ENCODE results near the gene COX6B1. TPM values are rescaled to one million over a fixed set of nuclear protein-coding genes. Genes with fewer than 3 reads are reported as not detected.
"Not testable (repeated sequence)": the region's sequence is repeated elsewhere in the genome, so short reads cannot be mapped to it uniquely, and the experiment has no call there.

COX6B1 gene
- total RNA-seq, 1 experiment from 2014 or later, result 297 TPM

DNA sequence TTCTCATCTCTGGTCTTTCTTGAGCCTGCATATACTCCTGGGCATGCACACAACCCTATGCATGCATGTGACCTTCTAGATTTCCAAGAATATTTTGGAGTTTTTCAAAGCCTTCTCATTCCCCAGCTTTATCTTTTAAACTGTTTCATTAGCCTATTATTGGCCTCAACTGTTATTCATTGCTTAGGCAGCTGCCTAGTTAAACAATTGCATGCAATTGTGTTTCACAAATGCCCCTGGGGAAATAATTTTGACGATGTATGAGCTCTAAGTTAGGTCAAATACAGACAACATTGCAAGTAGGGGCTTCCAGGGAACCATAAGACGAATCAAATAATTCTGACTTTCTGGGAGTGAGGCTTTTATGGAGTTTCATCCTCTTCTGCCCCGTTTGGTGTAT lies 15.9 kb downstream of the COX6B1 start:
- no peak for DNase-seq (ENCODE audit: extremely low read depth, low read depth)

DNA sequence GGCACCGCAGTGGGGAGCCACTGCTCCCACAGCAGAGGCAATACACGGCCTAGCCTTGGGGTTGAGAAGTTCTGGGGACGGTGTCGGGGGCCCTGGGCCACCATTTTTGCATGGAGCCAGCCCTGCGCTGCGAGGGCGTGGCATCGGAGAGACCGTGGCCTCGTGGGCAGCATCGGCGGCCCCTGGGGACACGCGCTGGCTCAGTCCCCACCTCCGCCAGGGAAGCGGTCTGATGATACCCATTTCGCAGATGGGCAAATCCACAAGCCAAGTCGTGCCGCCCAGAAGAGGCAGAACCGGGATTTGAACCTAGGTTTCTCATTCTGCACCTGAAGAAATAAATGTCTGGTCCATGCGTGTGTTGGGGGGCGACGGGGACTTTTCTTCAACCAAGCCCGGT lies 17.0 kb downstream of the COX6B1 start:
- no peak for DNase-seq (ENCODE audit: extremely low read depth, low read depth)

DNA sequence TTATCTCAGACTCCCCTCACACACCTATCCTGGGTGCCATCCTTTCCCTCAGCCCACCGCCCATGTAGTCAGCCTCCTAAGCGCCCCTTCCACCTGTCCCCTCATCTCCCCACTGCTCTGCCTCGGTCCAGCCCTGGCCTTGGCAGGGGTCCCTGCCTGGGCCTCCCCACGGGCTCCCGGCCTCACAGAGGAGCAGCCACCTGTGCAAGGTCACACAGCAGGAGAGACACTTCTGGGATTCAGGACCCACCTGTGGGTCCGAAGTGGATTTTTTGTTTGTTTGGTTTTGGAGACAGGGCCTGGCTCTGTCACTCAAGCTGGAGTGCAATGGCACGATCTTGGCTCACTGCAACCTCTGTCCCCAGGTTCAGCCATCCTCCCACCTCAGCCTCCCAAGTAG lies 17.5 kb downstream of the COX6B1 start:
- DNase-seq (ENCODE audit: extremely low read depth, low read depth), result no peak

DNA sequence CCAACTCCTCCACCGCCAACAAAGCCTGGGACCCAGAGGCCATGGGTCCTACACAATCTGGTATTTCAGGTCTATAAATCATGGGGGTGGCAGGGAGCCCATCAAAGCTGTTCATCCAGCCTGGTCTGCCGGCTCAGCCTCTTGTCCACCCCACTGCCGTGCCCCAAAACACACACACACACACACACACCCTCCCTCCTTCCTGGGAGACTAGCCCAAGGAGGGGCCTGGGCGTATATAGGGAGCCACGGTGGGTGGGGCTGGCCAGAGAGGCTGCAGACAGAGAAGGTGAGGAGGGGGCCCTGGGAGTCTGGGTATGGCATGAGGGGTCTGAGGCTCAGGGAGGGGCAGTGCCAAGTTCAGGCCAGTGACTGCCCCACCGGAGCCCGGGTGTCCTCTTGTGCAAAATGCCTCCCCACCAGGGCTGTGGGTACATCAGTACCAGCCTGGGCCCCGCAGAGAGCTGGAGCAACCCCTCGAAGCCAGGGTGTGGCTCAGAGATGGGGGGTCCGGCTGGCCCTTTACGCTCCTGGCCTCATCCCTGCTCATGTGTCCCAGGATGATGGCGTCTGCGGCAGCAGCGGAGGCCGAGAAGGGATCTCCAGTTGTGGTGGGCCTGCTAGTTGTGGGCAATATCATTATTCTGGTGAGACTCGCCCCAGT lies 18.3 kb downstream of the COX6B1 start, which contains the start of gene UPK1A:
Gene UPK1A, plus strand, starts transcription at position 267 of the 663 bp plus-strand sequence. Its CDS starts 296 bp downstream, at position 563.
- no peak for DNase-seq (ENCODE audit: extremely low read depth, low read depth)

DNA sequence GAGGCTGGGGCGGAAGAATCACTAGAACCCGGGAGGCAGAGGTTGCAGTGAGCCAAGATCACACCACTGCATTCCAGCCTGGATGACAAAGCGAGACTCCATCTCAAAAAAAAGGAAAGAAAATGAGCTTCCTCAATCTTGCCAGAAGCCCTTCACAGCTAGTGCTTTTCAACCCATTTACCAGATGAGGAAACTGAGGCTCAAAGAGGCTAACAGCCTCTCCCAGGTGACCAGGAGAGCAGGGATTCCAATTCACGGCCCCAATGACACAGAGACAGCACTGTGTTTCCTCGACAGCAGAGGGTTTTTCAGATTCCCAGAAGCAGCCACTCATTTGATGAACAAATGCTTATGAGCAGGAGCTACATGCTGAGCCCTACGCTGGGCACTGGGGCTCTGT lies 21.4 kb downstream of the COX6B1 start:
- no peak for DNase-seq (ENCODE audit: extremely low read depth, low read depth)

DNA sequence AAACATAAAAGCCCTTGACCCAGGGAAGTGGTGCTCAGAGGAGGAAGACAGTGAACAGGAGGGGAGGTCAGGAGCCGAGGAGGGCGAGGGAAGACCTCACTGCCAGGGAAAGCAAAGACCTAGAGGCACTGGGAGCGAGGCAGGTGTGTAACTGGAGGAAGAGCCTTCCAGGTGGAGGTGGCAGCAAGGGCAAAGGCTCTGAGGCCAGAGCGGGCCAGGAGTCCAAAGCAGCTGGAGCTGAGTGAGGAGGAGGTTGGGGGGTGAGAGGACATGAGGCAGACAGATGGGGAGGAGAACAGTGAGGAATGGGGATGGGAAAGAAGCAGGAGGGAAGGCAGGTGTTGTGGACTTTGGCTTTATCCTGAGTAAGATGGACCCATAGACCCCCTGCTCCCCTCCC lies 21.9 kb downstream of the COX6B1 start:
- no peak for DNase-seq (ENCODE audit: extremely low read depth, low read depth)

DNA sequence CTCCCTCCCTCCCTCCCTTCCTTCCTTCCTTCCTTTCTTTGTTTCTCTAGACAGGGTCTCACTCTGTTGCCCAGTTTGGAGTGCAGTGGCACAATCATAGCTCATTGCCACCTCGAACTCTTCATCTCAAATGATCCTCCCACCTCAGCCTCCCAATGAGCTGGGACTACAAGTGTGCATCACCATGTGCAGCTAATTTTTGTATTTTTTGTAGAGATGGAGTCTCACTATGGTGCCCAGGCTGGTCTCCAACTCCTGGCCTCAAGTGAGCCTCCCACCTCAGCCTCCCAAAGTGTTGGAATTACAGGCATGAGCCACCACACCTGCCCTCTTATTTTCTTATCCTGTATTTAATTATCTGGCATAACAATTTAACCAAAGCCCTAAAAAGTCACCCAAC lies 22.6 kb downstream of the COX6B1 start:
- no peak for DNase-seq (ENCODE audit: extremely low read depth, low read depth)

DNA sequence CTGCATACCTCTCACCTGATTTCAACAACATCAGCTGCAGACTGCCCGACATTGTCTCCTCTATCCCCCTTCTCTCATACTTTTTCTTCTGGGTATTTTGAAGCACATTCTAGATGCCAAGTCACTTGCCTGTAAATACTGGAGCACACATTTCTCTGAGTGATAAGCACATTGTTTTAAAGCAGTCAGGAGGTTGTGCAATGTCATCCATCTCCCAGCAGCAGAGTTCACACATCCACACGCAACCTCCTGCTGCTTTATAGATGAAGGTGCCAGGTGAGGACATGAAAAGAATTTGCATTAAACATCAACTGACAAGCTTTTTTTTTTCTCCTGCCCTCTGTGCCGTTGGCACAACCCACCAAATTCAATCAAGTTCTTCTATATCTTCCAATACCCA lies 23.7 kb downstream of the COX6B1 start:
- no peak for DNase-seq (ENCODE audit: extremely low read depth, low read depth)

DNA sequence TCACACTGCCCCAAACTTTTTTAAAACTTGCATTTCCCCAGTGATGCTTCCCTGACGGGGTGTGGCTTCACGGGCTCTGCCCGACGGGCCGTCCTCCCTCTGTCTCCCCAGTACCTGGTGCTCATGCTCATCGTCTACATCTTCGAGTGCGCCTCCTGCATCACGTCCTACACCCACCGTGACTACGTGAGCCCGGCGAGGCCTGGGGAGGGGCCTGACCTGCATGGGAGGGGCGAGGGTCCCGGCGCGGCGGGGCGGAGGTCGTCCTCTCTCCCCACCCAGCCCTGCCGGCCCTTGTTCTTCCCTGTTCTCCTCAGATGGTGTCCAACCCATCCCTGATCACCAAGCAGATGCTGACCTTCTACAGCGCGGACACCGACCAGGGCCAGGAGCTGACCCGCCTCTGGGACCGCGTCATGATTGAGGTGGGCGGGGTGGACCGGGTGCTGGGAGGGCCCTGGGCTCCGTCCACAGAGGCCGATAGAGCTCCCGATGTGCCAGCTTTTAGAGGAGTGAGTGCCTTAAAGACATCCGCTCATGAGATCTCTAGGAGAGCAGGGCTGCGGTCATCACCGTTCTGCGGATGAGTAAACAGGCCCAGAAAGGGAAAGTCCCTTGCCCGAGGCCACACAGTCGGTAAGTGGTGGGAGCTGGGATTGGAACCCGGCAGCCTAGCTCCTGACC lies 25.1 kb downstream of the COX6B1 start:
- DNase-seq (ENCODE audit: extremely low read depth, low read depth), result peak; percentile 33

DNA sequence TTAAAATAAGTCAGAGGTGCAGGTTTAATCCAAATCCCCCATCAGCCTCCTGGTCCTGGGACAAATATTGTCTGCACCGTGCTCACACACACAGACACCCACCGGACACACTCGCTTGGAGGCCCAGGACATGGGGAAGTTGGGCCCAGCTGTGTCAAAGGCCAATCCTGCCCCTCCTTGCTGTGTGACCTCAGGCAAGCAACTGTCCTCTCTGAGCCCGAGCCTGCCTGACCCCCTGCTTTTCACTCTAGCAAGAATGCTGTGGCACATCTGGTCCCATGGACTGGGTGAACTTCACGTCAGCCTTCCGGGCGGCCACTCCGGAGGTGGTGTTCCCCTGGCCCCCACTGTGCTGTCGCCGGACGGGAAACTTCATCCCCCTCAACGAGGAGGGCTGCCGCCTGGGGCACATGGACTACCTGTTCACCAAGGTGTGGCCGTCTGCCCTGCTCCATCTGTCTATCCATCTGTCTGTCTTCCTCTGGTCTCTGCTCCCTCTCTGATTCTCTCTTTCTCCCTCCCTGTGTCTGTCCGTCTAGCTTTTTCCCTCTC lies 27.5 kb downstream of the COX6B1 start:
- no peak for DNase-seq (ENCODE audit: extremely low read depth, low read depth)

DNA sequence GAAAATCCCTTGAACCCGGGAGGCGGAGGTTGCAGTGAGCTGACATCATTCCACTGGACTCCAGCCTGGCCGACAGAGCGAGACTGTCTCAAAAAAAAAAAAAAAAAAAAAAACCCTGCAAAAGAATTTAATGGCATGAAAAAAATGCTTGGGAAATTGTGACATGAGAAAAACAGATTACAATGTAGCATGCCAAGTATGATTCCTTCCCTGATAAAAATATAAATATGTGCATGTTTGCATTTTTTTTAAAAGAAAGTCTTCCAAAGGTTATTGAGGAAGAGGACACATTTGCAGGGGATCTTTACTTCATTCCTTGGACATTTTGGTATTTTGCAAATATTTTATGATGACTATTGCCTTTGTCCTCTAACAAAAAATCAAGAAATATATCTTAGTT lies 41.7 kb downstream of the COX6B1 start:
- no peak for DNase-seq (ENCODE audit: extremely low read depth, low read depth)

DNA sequence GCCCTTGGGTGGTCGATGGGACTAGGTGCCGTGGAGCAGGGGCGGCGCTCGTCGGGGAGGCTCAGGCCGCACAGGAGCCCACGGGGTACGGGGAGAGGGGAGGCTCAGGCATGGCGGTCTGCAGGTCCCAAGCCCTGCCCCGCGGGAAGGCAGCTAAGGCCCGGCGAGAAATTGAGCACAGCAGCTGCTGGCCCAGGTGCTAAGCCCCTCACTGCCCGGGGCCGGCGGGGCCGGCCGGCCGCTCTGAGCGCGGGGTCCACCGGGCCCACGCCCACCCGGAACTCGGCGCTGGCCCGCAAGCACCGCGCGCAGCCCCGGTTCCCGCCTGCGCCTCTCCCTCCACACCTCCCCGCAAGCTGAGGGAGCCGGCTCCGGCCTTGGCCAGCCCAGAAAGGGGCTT lies 43.0 kb downstream of the COX6B1 start:
- not testable (repeated sequence) for DNase-seq (ENCODE audit: extremely low read depth, low read depth)

DNA sequence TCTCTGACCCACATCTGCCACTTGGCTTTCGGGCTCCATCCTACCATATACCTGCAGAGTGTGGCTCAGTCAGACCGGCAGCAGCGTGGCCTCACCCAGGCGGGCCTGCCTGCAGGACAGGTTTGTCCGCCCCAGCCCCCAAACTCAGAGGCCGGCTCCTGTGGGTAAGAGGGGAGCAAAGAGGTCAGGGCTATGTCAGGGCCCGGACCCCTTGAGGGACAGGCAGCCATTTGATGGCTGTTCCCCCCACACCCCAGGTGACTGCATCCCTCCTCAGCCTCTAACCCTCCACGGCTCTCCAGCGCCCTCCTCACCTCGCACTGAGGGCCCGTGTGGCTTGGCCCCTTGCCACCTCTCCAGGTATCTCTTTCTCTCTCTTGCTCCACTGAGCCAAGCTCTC lies 43.9 kb downstream of the COX6B1 start:
- no peak for DNase-seq (ENCODE audit: extremely low read depth, low read depth)

DNA sequence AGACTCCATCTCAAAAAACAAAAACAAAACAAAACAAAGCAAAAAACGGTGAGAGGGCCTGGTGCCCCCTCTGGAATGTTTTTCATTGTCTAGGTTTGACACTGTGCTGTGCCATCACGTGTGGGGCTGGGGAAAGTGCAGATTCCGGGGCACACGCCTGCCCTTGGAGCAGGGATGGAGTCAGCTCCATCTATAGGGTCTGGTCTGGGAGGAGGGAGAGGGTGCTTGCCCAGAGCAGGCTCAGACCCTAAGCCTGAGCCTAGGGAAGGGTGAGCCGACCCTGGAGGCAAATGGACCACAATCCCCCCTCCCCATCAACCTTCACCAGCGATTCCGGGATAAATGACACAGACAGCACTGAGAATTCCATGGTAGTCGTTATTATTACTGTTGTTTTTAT lies 45.3 kb downstream of the COX6B1 start:
- no peak for DNase-seq (ENCODE audit: extremely low read depth, low read depth)

DNA sequence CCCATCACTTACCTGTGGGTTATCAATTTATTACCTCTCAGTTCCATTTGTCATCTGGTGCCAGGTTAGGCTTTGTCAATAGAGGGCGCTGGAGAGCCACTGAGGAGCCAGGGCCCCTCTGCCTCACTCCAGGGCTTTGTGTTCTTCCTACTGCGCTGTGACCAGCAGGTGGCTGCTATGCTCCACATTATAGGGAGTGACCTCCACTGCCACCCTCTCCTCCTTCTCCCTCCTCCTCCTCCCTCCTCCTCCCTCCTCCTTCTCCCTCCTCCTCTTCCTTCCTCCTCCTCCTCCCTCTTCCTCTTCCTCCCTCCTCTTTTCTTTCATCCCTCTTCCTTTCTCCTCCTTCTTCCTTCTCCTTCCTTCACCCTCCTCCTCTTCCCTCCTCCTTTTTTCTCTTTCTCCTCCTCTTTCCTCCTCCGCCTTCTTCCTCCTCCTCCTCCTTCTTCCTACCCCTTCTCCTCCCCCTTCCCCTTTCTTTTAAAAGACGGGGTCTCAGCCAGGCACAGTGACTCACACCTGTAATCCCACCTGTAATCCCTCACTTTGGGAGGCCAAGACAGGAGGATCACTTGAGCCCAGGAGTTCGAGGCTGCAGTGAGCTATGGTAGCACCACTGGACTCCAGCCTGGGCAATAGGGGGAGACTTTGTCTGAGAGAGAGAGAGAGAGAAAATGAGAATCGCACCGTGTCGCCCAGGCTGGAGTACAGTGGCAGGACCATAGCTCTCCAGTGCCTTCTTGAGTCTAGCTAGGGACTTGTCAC lies 45.9 kb downstream of the COX6B1 start:
- peak; percentile 92 for DNase-seq (ENCODE audit: extremely low read depth, low read depth)

DNA sequence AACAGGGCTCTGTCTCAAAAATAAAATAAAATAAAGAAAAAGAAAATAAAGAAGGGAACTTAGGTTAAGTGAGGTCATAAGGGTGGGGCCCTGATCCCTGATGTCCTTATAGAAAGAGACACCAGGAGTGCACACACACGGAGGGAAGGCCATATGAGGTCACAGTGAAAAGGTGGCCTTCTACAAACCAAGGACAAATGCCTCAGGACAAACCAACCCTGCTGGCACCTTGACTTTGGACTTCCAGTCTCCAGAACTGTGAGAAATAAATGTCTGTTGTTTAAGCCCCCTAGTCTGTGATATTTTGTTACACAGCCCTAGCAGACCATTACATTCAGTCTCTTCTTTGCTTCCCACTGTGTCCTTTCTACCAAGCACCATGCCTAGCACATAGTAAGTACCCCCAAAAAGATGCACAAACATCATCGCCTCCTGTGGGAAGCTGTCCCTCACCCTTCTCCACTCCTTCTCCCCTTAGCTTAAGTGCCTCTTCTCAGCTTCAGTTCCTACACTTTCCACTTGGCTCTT lies 47.8 kb downstream of the COX6B1 start:
- DNase-seq (ENCODE audit: extremely low read depth, low read depth), result no peak

DNA sequence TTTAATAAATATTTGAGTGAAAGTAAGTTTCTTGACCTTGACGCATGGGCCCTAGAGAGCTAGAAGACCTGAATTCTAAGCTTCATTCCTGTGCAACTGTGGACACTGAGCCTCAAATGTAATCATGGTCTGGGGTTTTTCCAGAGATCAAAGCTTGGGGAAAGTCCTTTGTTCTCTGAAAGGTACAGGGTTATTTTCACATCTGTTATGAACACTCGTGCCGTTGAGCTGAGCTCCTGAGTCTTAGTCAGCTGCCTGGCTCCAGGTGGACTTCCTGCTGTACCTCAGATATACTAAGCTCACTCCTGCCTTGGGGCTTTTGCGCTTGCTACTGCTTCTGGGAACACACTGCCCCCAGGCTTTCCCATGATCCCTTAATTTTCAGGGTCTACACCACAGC lies 48.7 kb downstream of the COX6B1 start:
- no peak for DNase-seq (ENCODE audit: extremely low read depth, low read depth)

DNA sequence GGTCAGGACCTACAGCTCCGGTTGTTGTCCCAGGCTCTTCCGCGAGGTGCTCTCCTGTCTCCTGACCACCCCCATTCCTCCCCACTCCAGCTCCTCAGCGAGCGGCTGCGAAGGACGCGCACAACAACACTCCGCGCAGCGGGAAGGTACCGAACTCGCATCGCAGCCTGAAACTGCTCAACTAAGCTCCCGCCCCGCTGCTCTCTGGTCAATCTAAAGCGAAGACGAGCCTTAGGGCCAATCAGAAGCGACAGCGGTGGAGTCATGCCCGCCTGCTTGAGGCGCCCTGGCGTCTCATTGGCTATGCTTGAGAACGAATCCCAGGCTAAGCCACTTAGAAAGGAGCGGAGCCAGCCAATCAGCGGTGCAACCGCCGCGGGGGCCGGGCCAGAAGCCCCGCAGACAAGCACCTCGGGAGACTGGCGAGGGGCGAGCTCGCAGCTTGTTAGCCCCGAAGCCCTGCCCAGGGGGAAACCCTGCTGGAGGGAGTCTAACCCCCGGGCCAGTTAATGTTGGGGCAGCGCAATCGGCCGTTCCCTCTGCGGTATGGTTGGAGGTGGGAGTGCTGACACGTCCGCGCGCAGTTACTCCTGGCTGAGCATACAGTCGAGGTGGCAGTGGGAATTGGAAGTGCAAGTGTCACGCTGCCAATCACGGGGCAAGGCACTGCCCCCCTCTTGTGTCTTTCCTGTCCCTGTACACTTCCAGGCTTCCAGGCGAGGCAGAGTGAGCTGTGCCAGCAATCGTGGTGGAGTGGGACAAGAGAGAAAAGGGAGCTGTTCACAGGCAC lies 54.3 kb downstream of the COX6B1 start:
- peak; percentile 98 for DNase-seq (ENCODE audit: extremely low read depth, low read depth)

DNA sequence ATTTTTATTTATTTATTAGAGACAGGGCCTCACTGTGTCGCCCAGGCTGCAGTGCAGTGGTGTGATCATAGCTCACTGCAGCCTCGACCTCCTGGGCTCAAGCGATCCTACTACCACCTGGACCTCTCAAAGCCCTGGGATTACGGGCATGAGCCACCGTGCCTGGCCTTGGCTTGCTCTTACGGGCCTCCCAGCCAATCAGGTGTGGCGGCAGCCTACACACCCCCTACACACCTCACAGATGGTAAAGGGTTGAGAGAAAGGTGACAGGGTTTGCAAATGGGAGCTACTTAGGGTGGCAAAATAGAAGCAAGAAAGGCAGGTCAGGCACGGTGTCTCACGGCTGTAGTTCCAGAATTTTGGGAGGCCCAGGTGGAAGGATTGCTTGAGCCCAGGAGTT lies 55.2 kb downstream of the COX6B1 start:
- DNase-seq (ENCODE audit: extremely low read depth, low read depth), result no peak

DNA sequence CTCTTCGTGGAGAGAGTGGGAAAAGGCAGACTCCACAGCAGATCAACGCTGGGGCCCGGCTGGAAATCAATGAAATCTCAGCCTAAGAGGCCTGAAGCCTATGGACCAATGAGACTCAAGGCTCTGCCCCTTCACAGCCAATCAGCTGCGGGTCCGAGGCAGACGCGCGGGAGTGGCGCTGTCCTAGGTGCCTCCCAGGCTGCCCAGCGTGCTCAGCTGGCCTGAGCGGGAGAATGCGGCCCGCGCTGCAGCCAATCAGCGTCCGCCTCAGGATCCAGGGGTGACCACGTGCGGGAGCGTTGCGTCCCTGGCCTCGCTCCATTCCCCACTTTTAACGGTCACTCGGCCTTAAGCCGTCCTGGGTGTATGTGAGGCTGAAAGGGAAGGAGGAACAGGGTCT lies 56.1 kb downstream of the COX6B1 start, which contains the start of gene ZBTB32:
Gene ZBTB32, plus strand, starts transcription at position 341 of the 400 bp plus-strand sequence. CDS start 10,069 bp downstream, outside the sequence.
- no peak for DNase-seq (ENCODE audit: extremely low read depth, low read depth)
